Ovary (tissue), 9 donors: ENCODE results near the gene TEX26. TPM values are rescaled to one million over a fixed set of nuclear protein-coding genes. Genes with fewer than 3 reads are reported as not detected.

ENCODE experiments used
- DNase-seq, 5 donors: peaks; one replicate each; pipeline ENCODE4 v3.0.0-alpha.2; 2019 to 2020
- H3K27ac ChIP-seq, 2 donors: fragments of 200-600 bp; one replicate each; pipeline versions ENCODE4 v1.5.1 to v1.8.0; 2019 to 2022
- H3K27me3 ChIP-seq: fragments of 200-600 bp; one replicate; pipeline ENCODE4 v1.8.0; 2022
- H3K36me3 ChIP-seq: fragments of 200-600 bp; sonication (generic); one replicate; pipeline ENCODE4 v1.5.1; 2019
- H3K4me1 ChIP-seq: one replicate; pipeline ENCODE4 v1.8.1; 2013; ENCODE audit warnings: mild to moderate bottlenecking, moderate library complexity; ENCODE audit not compliant: insufficient read depth
- H3K4me3 ChIP-seq: fragments of 200-600 bp; sonication (generic); one replicate; pipeline ENCODE4 v1.5.1; 2017
- H3K9me3 ChIP-seq, 2 donors: fragments of 200-600 bp in 1 of 2; sonication (generic) in 1 of 2; one replicate each; pipeline versions ENCODE4 v1.5.1 to v1.8.1; 2013 to 2019; ENCODE audit warnings: mild to moderate bottlenecking in 1 of 2, moderate library complexity in 1 of 2
- EP300 ChIP-seq: sonication (generic); formaldehyde crosslinking; IDR thresholded peaks from one replicate; pipeline ENCODE4 v1.6.1; 2017; ENCODE audit warnings: antibody characterized with exemption
- POLR2A ChIP-seq: fragments of 450-650 bp; IDR thresholded peaks from one replicate; pipeline ENCODE4 v1.6.1; 2017; ENCODE audit warnings: antibody characterized with exemption, mild to moderate bottlenecking, moderate library complexity
- WGBS, 3 donors: extraction: QIAGEN DNeasy Blood & Tissue Kit in 1 of 3; methylation state at CpG; one replicate each; pipeline versions ENCODE4 v1.1.5 to v1.1.7; 2013 to 2017; 5-methylcytosine and 5-hydroxymethylcytosine counted together
- intact Hi-C, 4 donors: fragments of 100-400 bp; cut with DNase I; formaldehyde crosslinking; loops; one replicate each; pipeline versions ENCODE4 v1.11.0 to v1.15.1; 2022 to 2023
- polyA plus RNA-seq, 2 donors: library from polyadenylated mRNA; stranded (reverse); fragments of 200-250 nt in 1 of 2; fragments of 350-450 nt in 1 of 2; fragmentation: Illumina TruSeq in 1 of 2; extraction: RNeasy Lipid Tissue Mini Kit (QIAGEN cat#74804) in 1 of 2; gene quantifications; one replicate each; pipeline ENCODE4 v1.2.3, GENCODE V29; 2013 to 2014
- total RNA-seq, 7 donors: library from RNA; depleted of rRNA in 2 of 7; stranded (reverse); fragments of >200 nt in 2 of 7; fragmentation: NEBNext Ultra II Directional in 3 of 7; extraction: Animal tissue kit (Norgen Biotek cat#: 25700) in 3 of 7; gene quantifications; one replicate each; pipeline versions ENCODE4 v1.1.0 to v1.2.4, GENCODE V29; 2016 to 2023
- TF ChIP-seq, protein P1 (sequence below), 3 donors: fragments of 450-650 bp in 2 of 3; fragments of 200-600 bp in 1 of 3; IDR thresholded peaks; one replicate each; pipeline versions ENCODE4 v1.5.1 to v1.8.0; 2016 to 2022; ENCODE audit warnings: antibody characterized with exemption in 3 of 3, mild to moderate bottlenecking in 1 of 3
- donor health status: DM: no; HTN: no; CAD: no; lungs with moderate emphysema.
- donor health status: DM: no; HTN: no; CAD: no.
- donor health status: Bipolar disorder and iron deficiency.
- donor health status: DM: yes; HTN: yes; CAD: no.
- donor health status: DM: no; HTN: no; CAD: no.
- donor health status: DM: yes; HTN: yes; CAD: no.

The TEX26 gene
- total and polyA plus RNA-seq, 9 donors = 0.45 TPM; not detected in 8

GRCh38 chr13:30972888-30973377 lies 40.5 kb downstream of the TEX26 start:
- 2 to 13% (median 10%) methylated on average over 1 of the region's 1 CpG for WGBS, 3 donors
- no peak overlapping the region for H3K27ac ChIP-seq
- TF ChIP-seq POLR2A (no peak), EP300 (no peak)
- TF ChIP-seq, protein P1, sequence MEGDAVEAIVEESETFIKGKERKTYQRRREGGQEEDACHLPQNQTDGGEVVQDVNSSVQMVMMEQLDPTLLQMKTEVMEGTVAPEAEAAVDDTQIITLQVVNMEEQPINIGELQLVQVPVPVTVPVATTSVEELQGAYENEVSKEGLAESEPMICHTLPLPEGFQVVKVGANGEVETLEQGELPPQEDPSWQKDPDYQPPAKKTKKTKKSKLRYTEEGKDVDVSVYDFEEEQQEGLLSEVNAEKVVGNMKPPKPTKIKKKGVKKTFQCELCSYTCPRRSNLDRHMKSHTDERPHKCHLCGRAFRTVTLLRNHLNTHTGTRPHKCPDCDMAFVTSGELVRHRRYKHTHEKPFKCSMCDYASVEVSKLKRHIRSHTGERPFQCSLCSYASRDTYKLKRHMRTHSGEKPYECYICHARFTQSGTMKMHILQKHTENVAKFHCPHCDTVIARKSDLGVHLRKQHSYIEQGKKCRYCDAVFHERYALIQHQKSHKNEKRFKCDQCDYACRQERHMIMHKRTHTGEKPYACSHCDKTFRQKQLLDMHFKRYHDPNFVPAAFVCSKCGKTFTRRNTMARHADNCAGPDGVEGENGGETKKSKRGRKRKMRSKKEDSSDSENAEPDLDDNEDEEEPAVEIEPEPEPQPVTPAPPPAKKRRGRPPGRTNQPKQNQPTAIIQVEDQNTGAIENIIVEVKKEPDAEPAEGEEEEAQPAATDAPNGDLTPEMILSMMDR (IDR thresholded peaks at IDR 0.05) = no peak

DNA sequence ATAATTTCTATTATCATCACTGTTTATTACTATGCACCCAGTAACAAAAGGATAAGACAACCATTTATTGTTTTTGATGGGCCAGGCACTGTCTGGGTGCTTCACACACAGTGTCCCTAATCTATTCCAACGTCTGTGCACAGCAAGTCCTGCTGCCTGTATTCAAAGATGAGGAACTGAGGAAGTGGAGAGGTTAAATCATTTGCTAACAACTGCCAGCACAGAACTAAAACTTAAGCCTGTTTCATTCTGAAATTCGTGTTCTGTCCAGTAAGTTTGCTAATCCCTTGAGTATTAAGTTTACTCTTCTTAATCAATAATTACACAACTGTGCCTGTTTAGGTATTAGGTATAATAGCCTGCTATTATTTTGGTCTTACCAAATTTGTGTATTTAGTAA lies 41.9 kb downstream of the TEX26 start:
- 11 to 12% (median 11%) methylated on average over 2 of the region's 2 CpGs for WGBS, 3 donors
- H3K27me3 ChIP-seq = no peaks in the 10 kb centered on the region
- no peak for DNase-seq
- H3K4me3 ChIP-seq = no peak overlapping the region
- H3K36me3 ChIP-seq = no peaks in the 10 kb centered on the region
- H3K27ac ChIP-seq = no peak overlapping the region
- no peaks in the 10 kb centered on the region for H3K9me3 ChIP-seq
- intact Hi-C loops = no loop called here
- no peaks in the 10 kb centered on the region for H3K4me1 ChIP-seq
- TF ChIP-seq, protein P1 (IDR thresholded peaks at IDR 0.05) = no peak
- no peak for TF ChIP-seq POLR2A
- TF ChIP-seq EP300 = no peak

More at GRCh38 chr13:30972888-30973377, 40.5 kb downstream of the TEX26 start:
- no peaks in the 10 kb centered on the region for H3K9me3 ChIP-seq
- no peak overlapping the region for H3K4me3 ChIP-seq
- H3K4me1 ChIP-seq = no peaks in the 10 kb centered on the region
- no peaks in the 10 kb centered on the region for H3K27me3 ChIP-seq
- no peak for DNase-seq
- no peaks in the 10 kb centered on the region for H3K36me3 ChIP-seq
- intact Hi-C loops = no loop called here

GRCh38 chr13:30976025-30976424 lies 43.6 kb downstream of the TEX26 start:
- H3K27me3 ChIP-seq = no peaks in the 10 kb centered on the region
- H3K36me3 ChIP-seq = no peaks in the 10 kb centered on the region
- 66 to 83% (median 74%) methylated on average over 4 of the region's 4 CpGs for WGBS, 3 donors
- H3K9me3 ChIP-seq = no peaks in the 10 kb centered on the region
- no peak overlapping the region for H3K27ac ChIP-seq
- TF ChIP-seq EP300 = no peak
- TF ChIP-seq, protein P1 (IDR thresholded peaks at IDR 0.05) = no peak
- TF ChIP-seq POLR2A = no peak
- intact Hi-C loops = no loop called here
- no peak for DNase-seq
- H3K4me3 ChIP-seq = no peak overlapping the region
- H3K4me1 ChIP-seq = no peaks in the 10 kb centered on the region

DNA sequence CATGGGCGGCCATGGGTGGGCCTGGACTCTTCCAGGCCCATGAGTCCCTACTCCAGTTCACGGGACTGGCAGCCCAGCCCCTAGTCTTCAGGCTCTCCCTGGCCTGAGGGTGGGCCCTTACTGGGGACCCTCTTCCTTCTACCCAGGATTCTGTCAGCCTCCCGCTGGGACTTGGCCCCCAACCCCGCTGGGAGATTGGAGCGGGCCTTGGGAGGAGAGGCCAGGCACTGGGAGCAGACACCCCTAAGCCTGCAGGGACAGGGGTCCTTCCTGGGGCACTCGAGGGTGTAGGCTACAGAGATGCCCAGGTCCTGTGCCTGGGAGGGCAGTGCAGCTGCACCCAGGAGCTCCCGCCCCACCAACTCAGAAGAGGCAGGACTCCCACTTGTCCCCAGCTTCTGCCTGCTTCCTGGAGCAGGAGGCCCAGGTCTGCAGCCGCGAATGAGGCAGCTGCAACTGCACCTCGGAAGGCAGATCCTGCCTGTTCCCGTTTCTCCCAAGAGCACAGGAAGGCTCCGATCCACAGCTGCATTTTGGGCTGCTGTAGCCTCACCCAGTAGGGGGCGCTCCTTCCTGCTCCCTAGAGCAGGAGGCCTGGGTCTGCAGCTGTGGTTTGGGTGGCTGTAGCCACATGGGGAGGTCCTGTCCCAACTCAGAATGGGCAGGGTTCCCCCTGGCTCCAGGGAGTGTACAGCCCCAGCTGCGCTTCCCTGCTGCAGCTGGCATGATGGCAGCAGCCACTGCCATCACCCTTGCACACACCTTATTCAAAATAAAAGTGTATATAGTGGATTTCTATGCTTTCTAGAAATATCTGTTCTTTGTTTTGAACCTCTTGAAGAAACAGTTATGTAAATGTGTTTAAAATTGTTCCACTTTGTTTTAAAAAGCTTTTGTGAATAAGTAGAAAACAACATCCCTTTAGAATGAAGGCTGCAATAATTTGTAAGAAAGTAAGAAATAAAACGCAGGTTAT lies 46.8 kb downstream of the TEX26 start:
- intact Hi-C loops = no loop called here
- H3K36me3 ChIP-seq = no peaks in the 10 kb centered on the region
- no peaks in the 10 kb centered on the region for H3K9me3 ChIP-seq
- H3K4me1 ChIP-seq = no peaks in the 10 kb centered on the region
- TF ChIP-seq POLR2A = no peak
- no peak for TF ChIP-seq EP300
- TF ChIP-seq, protein P1 (IDR thresholded peaks at IDR 0.05) = no peak
- peak in 1 of 5 donors; percentile 20 for DNase-seq
- no peak overlapping the region for H3K4me3 ChIP-seq
- WGBS, 3 donors = 63 to 68% (median 65%) methylated on average over 10 to 15 of the region's 15 CpGs
- H3K27me3 ChIP-seq = no peaks in the 10 kb centered on the region
- no peak overlapping the region for H3K27ac ChIP-seq
